Upper lobe of right lung (tissue), 1 donor: ENCODE results near the gene FAM184B. TPM values are rescaled to one million over a fixed set of nuclear protein-coding genes. Genes with fewer than 3 reads are reported as not detected.

Experiments
- ATAC-seq: fragments of 200-7000 bp; cut with Tn5 transposase; one replicate; pipeline ENCODE4 v1.9.1; 2020; ENCODE audit warnings: mild to moderate bottlenecking, moderate library complexity
- DNase-seq: peaks from one replicate; pipeline ENCODE4 v3.0.0-alpha.2; 2020
- H3K27ac ChIP-seq: fragments of 200-600 bp; one replicate; pipeline ENCODE4 v1.8.0; 2022
- H3K27me3 ChIP-seq: fragments of 200-600 bp; one replicate; pipeline ENCODE4 v1.8.0; 2022; ENCODE audit warnings: mild to moderate bottlenecking
- H3K36me3 ChIP-seq: fragments of 200-600 bp; one replicate; pipeline ENCODE4 v1.8.0; 2022
- H3K4me1 ChIP-seq: fragments of 200-600 bp; one replicate; pipeline ENCODE4 v1.8.0; 2022
- H3K4me3 ChIP-seq: fragments of 200-600 bp; one replicate; pipeline ENCODE4 v1.8.0; 2022; ENCODE audit warnings: mild to moderate bottlenecking
- H3K9me3 ChIP-seq: fragments of 200-600 bp; one replicate; pipeline ENCODE4 v1.8.0; 2022
- intact Hi-C: fragments of 100-400 bp; cut with DNase I; formaldehyde crosslinking; loops from one replicate; pipeline ENCODE4 v1.11.0; 2022
- total RNA-seq: library from RNA; stranded (reverse); fragmentation: NEBNext Ultra II Directional; extraction: Animal tissue kit (Norgen Biotek cat#: 25700); gene quantifications from one replicate; pipeline ENCODE4 v1.2.1, GENCODE V29; 2021
- TF ChIP-seq, protein P1 (sequence below): fragments of 200-600 bp; IDR thresholded peaks from one replicate; pipeline ENCODE4 v1.8.0; 2022; ENCODE audit warnings: antibody characterized with exemption
- donor health status: DM: no; HTN: yes; CAD: no; lungs with severe emphysema.

FAM184B gene
- total RNA-seq, 1 donor from 2014 or later = 0.17 TPM

DNA sequence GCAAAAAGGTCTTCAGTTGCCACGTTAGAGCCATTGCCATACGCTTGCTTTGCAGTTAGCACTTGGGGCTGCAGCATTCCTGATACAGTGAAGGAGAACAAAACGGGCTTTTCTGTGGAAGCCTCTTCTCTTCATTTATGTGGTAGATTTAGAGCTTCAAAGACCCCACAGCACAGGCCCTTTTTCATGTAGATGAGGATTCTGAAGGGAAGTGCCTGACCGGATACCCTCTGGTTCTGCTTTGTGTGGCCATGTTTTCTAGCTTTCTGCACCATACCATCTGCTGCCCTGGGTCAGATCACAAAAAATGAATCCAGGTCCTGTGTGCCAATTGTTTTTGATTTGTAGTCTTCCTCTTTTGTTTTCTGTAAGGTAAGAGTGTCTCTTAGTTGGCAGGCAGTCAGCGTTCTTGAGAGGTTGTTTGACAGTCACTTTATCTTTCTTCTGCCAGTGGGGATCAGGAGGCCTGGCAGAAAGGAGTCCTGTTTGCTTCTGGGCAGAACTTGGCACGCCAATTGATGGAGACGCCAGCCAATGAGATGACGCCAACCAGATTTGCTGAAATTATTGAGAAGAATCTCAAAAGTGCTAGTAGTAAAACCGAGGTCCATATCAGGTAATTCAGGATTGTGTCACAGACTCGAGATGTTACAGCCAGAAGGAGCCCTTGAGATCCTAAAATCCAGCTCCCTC lies 196.8 kb downstream of the FAM184B start:
- TF ChIP-seq, protein P1, sequence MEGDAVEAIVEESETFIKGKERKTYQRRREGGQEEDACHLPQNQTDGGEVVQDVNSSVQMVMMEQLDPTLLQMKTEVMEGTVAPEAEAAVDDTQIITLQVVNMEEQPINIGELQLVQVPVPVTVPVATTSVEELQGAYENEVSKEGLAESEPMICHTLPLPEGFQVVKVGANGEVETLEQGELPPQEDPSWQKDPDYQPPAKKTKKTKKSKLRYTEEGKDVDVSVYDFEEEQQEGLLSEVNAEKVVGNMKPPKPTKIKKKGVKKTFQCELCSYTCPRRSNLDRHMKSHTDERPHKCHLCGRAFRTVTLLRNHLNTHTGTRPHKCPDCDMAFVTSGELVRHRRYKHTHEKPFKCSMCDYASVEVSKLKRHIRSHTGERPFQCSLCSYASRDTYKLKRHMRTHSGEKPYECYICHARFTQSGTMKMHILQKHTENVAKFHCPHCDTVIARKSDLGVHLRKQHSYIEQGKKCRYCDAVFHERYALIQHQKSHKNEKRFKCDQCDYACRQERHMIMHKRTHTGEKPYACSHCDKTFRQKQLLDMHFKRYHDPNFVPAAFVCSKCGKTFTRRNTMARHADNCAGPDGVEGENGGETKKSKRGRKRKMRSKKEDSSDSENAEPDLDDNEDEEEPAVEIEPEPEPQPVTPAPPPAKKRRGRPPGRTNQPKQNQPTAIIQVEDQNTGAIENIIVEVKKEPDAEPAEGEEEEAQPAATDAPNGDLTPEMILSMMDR = no peak
- intact Hi-C loops = no loop called here
- DNase-seq = no peak
- Histone ChIP-seq H3K36me3 (peaks cover 88% of the 10 kb centered on the region), H3K4me1 (peaks cover 14% of the 10 kb centered on the region), H3K27ac (no peak overlapping the region), H3K4me3 (no peak overlapping the region), H3K9me3 (no peaks in the 10 kb centered on the region), H3K27me3 (no peaks in the 10 kb centered on the region)
- no peak for ATAC-seq

DNA sequence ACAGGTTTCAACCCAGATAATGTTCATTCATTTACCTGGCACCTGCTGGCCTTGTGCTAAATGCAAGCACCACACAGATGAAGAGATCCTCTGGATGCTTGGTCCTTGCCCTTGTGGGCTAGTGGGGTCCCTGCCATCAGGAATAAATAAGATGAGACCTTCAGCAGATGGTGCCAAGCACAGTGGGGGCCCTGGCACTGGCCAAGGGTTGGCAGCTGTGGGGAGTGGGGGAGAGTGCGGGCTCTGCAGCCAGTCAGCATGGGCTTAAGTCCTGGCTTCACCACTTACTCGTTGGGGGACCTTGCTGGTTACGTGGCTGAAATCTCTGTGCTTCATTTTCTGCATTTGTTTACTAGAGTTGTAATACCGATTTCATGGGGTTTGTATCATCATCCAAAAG lies 197.5 kb downstream of the FAM184B start:
- no peak for ATAC-seq
- Histone ChIP-seq H3K27me3 (no peaks in the 10 kb centered on the region), H3K36me3 (peaks cover 81% of the 10 kb centered on the region), H3K4me3 (no peak overlapping the region), H3K9me3 (no peaks in the 10 kb centered on the region), H3K4me1 (peaks cover 21% of the 10 kb centered on the region), H3K27ac (no peak overlapping the region)
- no peak for DNase-seq
- intact Hi-C loops = no loop called here
- TF ChIP-seq, protein P1 = no peak

DNA sequence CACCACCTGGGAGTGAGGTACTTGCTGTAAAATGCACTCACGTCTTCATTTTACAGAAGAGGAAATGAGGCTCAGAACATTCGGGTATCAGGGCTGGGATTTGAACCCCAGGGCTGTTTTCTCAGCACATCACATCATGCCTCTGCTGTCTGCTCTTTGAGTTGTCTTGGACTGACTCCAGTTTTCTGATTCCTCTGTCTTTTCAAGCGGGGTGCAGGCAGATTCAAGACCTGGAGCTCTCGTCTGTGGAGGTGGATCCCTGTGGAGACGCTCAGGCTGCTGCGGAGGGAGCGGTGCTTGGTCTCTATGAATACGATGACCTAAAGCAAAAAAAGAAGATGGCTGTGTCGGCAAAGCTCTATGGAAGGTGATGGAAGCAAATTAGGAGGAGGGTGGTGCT lies 198.1 kb downstream of the FAM184B start:
- Histone ChIP-seq H3K9me3 (no peaks in the 10 kb centered on the region), H3K27me3 (no peaks in the 10 kb centered on the region), H3K27ac (no peak overlapping the region), H3K4me1 (peaks cover 28% of the 10 kb centered on the region), H3K4me3 (no peak overlapping the region), H3K36me3 (peaks cover 74% of the 10 kb centered on the region)
- intact Hi-C loops = no loop called here
- DNase-seq = no peak
- TF ChIP-seq, protein P1 = no peak
- no peak for ATAC-seq

DNA sequence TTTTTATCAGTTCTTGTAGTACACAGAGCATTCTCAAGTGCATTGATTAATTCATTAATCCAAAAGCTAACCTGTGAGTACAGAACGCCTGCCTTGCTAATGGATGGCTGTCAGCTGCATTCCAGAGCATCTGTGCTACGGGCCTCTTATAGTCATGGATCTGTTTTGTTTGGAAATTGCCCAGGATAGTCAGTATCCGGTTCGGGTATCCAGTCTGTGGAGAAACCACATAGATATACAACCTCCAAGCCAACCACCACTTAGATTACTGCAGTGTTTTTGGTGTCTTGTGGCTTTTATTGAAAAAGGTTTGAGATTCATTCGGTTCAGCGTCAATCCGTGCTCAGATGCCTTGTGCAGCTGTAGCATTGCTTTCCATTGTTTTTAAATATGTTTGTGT lies 200.5 kb downstream of the FAM184B start:
- intact Hi-C loops = no loop called here
- H3K27ac ChIP-seq = peak overlapping the region; percentile 67
- no peaks in the 10 kb centered on the region for H3K27me3 ChIP-seq
- peak overlapping the region; percentile 4 for H3K4me3 ChIP-seq
- DNase-seq (no peak), ATAC-seq (no peak)
- TF ChIP-seq, protein P1 = no peak
- peaks cover 51% of the 10 kb centered on the region for H3K36me3 ChIP-seq
- no peaks in the 10 kb centered on the region for H3K9me3 ChIP-seq
- H3K4me1 ChIP-seq = peaks cover 35% of the 10 kb centered on the region

Other genes starting within 250 kb of the FAM184B start
- 97.6 TPM for gene LAP3, start 204.4 kb downstream of the FAM184B start, total RNA-seq
- 50.0 TPM for gene MED28, start 167.0 kb downstream of the FAM184B start, total RNA-seq
- 26.2 TPM for gene DCAF16, start 29.1 kb upstream of the FAM184B start, total RNA-seq
- 0.84 TPM for gene NCAPG, start 29.4 kb upstream of the FAM184B start, total RNA-seq
- 12.6 TPM for gene LCORL, start 240.1 kb upstream of the FAM184B start, total RNA-seq